ENCODE data around the gene CAP1. TPM values are rescaled to one million over a fixed set of nuclear protein-coding genes. Genes with fewer than 3 reads are reported as not detected.
"Not testable (repeated sequence)": the region's sequence is repeated elsewhere in the genome, so short reads cannot be mapped to it uniquely, and the experiment has no call there.

CAP1 gene
- polyA plus RNA-seq, 4 donors: 186 to 224 (median 191) TPM

GRCh38 chr1:40003156-40004093 lies 37.1 kb upstream of the CAP1 start:
- 69 to 80% (median 71%) methylated on average over 10 of the region's 10 CpGs for WGBS, 3 donors
- Histone ChIP-seq H3K36me3 (ENCODE audit: control insufficient read depth in 3 of 3, insufficient read depth in 2 of 3, low read depth in 1 of 3, low read length in 3 of 3) (no peaks in the 10 kb centered on the region), H3K4me3 (ENCODE audit: low read depth in 1 of 3, low read length in 3 of 3) (no peak overlapping the region), H3K27ac (ENCODE audit: low read depth in 1 of 3, low read length in 2 of 3) (no peak overlapping the region), H3K9me3 (ENCODE audit: control insufficient read depth in 2 of 2, insufficient read depth in 1 of 2, low read depth in 1 of 2, low read length in 1 of 2) (no peaks in the 10 kb centered on the region), H3K4me1 (ENCODE audit: control insufficient read depth in 3 of 3, insufficient read depth in 2 of 3, low read depth in 1 of 3, low read length in 2 of 3) (no peaks in the 10 kb centered on the region), H3K27me3 (ENCODE audit: control insufficient read depth in 3 of 3, insufficient read depth in 3 of 3, low read length in 3 of 3) (no peaks in the 10 kb centered on the region)
- DNase-seq (peak in 1 of 2 donors; percentile 20), FAIRE-seq (no peak)

GRCh38 chr1:40004857-40005256 lies 35.7 kb upstream of the CAP1 start:
- Histone ChIP-seq H3K9me3 (ENCODE audit: control insufficient read depth in 2 of 2, insufficient read depth in 1 of 2, low read depth in 1 of 2, low read length in 1 of 2) (no peaks in the 10 kb centered on the region), H3K4me1 (ENCODE audit: control insufficient read depth in 3 of 3, insufficient read depth in 2 of 3, low read depth in 1 of 3, low read length in 2 of 3) (no peaks in the 10 kb centered on the region), H3K27ac (ENCODE audit: low read depth in 1 of 3, low read length in 2 of 3) (no peak overlapping the region), H3K27me3 (ENCODE audit: control insufficient read depth in 3 of 3, insufficient read depth in 3 of 3, low read length in 3 of 3) (no peaks in the 10 kb centered on the region), H3K36me3 (ENCODE audit: control insufficient read depth in 3 of 3, insufficient read depth in 2 of 3, low read depth in 1 of 3, low read length in 3 of 3) (no peaks in the 10 kb centered on the region), H3K4me3 (ENCODE audit: low read depth in 1 of 3, low read length in 3 of 3) (no peak overlapping the region)
- WGBS, 3 donors: 63 to 69% (median 67%) methylated on average over 2 of the region's 2 CpGs
- DNase-seq (no peak), FAIRE-seq (no peak)

- H3K4me1 ChIP-seq (ENCODE audit: control insufficient read depth in 3 of 3, insufficient read depth in 2 of 3, low read depth in 1 of 3, low read length in 2 of 3); H3K36me3 ChIP-seq (ENCODE audit: control insufficient read depth in 3 of 3, insufficient read depth in 2 of 3, low read depth in 1 of 3, low read length in 3 of 3); H3K9me3 ChIP-seq (ENCODE audit: control insufficient read depth in 2 of 2, insufficient read depth in 1 of 2, low read depth in 1 of 2, low read length in 1 of 2); H3K4me3 ChIP-seq (ENCODE audit: low read depth in 1 of 3, low read length in 3 of 3); H3K27ac ChIP-seq (ENCODE audit: low read depth in 1 of 3, low read length in 2 of 3); DNase-seq; H3K27me3 ChIP-seq (ENCODE audit: control insufficient read depth in 3 of 3, insufficient read depth in 3 of 3, low read length in 3 of 3); FAIRE-seq: not testable (repeated sequence)
- 86 to 91% (median 87%) methylated on average over 3 of the region's 3 CpGs for WGBS, 3 donors
Measured at GRCh38 chr1:40007481-40008034, 33.0 kb upstream of the CAP1 start.

GRCh38 chr1:40011198-40011597 lies 29.3 kb upstream of the CAP1 start:
- no peak for FAIRE-seq
- Histone ChIP-seq H3K9me3 (ENCODE audit: control insufficient read depth in 2 of 2, insufficient read depth in 1 of 2, low read depth in 1 of 2, low read length in 1 of 2) (no peaks in the 10 kb centered on the region), H3K4me3 (ENCODE audit: low read depth in 1 of 3, low read length in 3 of 3) (no peak overlapping the region), H3K27me3 (ENCODE audit: control insufficient read depth in 3 of 3, insufficient read depth in 3 of 3, low read length in 3 of 3) (no peaks in the 10 kb centered on the region), H3K27ac (ENCODE audit: low read depth in 1 of 3, low read length in 2 of 3) (no peak overlapping the region), H3K36me3 (ENCODE audit: control insufficient read depth in 3 of 3, insufficient read depth in 2 of 3, low read depth in 1 of 3, low read length in 3 of 3) (no peaks in the 10 kb centered on the region), H3K4me1 (ENCODE audit: control insufficient read depth in 3 of 3, insufficient read depth in 2 of 3, low read depth in 1 of 3, low read length in 2 of 3) (peaks cover 0 to 3% (median 0%) of the 10 kb centered on the region in 3 donors)
- no peak for DNase-seq
- WGBS, 3 donors: 93 to 97% (median 94%) methylated on average over 3 of the region's 3 CpGs

- Histone ChIP-seq H3K4me1 (ENCODE audit: control insufficient read depth in 3 of 3, insufficient read depth in 2 of 3, low read depth in 1 of 3, low read length in 2 of 3) (peaks cover 0 to 3% (median 0%) of the 10 kb centered on the region in 3 donors), H3K27ac (ENCODE audit: low read depth in 1 of 3, low read length in 2 of 3) (no peak overlapping the region), H3K9me3 (ENCODE audit: control insufficient read depth in 2 of 2, insufficient read depth in 1 of 2, low read depth in 1 of 2, low read length in 1 of 2) (peaks cover 0 to 2% of the 10 kb centered on the region in 2 donors), H3K27me3 (ENCODE audit: control insufficient read depth in 3 of 3, insufficient read depth in 3 of 3, low read length in 3 of 3) (no peaks in the 10 kb centered on the region), H3K4me3 (ENCODE audit: low read depth in 1 of 3, low read length in 3 of 3) (no peak overlapping the region), H3K36me3 (ENCODE audit: control insufficient read depth in 3 of 3, insufficient read depth in 2 of 3, low read depth in 1 of 3, low read length in 3 of 3) (no peaks in the 10 kb centered on the region)
- DNase-seq (peak; percentile 28 to 56), FAIRE-seq (no peak)
- 77 to 91% (median 80%) methylated on average over 3 of the region's 3 CpGs for WGBS, 3 donors
Measured at GRCh38 chr1:40014253-40014706, 26.2 kb upstream of the CAP1 start.

- FAIRE-seq (no peak), DNase-seq (peak; percentile 10 to 22)
- Histone ChIP-seq H3K9me3 (ENCODE audit: control insufficient read depth in 2 of 2, insufficient read depth in 1 of 2, low read depth in 1 of 2, low read length in 1 of 2) (peaks cover 0 to 2% of the 10 kb centered on the region in 2 donors), H3K27me3 (ENCODE audit: control insufficient read depth in 3 of 3, insufficient read depth in 3 of 3, low read length in 3 of 3) (no peaks in the 10 kb centered on the region), H3K36me3 (ENCODE audit: control insufficient read depth in 3 of 3, insufficient read depth in 2 of 3, low read depth in 1 of 3, low read length in 3 of 3) (no peaks in the 10 kb centered on the region), H3K4me3 (ENCODE audit: low read depth in 1 of 3, low read length in 3 of 3) (no peak overlapping the region), H3K4me1 (ENCODE audit: control insufficient read depth in 3 of 3, insufficient read depth in 2 of 3, low read depth in 1 of 3, low read length in 2 of 3) (peaks cover 0 to 3% (median 0%) of the 10 kb centered on the region in 3 donors), H3K27ac (ENCODE audit: low read depth in 1 of 3, low read length in 2 of 3) (no peak overlapping the region)
- WGBS, 3 donors: 53 to 69% (median 65%) methylated on average over 10 of the region's 10 CpGs
Measured at GRCh38 chr1:40014812-40015594, 25.5 kb upstream of the CAP1 start.

- Histone ChIP-seq H3K27ac (ENCODE audit: low read depth in 1 of 3, low read length in 2 of 3) (no peak overlapping the region), H3K4me1 (ENCODE audit: control insufficient read depth in 3 of 3, insufficient read depth in 2 of 3, low read depth in 1 of 3, low read length in 2 of 3) (peaks cover 0 to 3% (median 0%) of the 10 kb centered on the region in 3 donors), H3K9me3 (ENCODE audit: control insufficient read depth in 2 of 2, insufficient read depth in 1 of 2, low read depth in 1 of 2, low read length in 1 of 2) (peaks cover 0 to 6% of the 10 kb centered on the region in 2 donors), H3K4me3 (ENCODE audit: low read depth in 1 of 3, low read length in 3 of 3) (no peak overlapping the region), H3K36me3 (ENCODE audit: control insufficient read depth in 3 of 3, insufficient read depth in 2 of 3, low read depth in 1 of 3, low read length in 3 of 3) (no peaks in the 10 kb centered on the region), H3K27me3 (ENCODE audit: control insufficient read depth in 3 of 3, insufficient read depth in 3 of 3, low read length in 3 of 3) (no peaks in the 10 kb centered on the region)
- WGBS, 3 donors: 71 to 80% (median 79%) methylated on average over 5 of the region's 5 CpGs
- FAIRE-seq (no peak), DNase-seq (no peak)
Measured at GRCh38 chr1:40017951-40018575, 22.5 kb upstream of the CAP1 start.
